HG02938 (cell line): ENCODE measurements around the gene GGT1.
"Not testable (repeated sequence)": the region's sequence is repeated elsewhere in the genome, so short reads cannot be mapped to it uniquely, and the experiment has no call there.

Source experiments
- ATAC-seq: cut with Tn5 transposase; IDR thresholded peaks from one replicate; pipeline ENCODE4 v1.9.1; 2021; ENCODE audit warnings: mild to moderate bottlenecking, moderate library complexity; ENCODE audit not compliant: unreplicated experiment

Gene GGT1

DNA sequence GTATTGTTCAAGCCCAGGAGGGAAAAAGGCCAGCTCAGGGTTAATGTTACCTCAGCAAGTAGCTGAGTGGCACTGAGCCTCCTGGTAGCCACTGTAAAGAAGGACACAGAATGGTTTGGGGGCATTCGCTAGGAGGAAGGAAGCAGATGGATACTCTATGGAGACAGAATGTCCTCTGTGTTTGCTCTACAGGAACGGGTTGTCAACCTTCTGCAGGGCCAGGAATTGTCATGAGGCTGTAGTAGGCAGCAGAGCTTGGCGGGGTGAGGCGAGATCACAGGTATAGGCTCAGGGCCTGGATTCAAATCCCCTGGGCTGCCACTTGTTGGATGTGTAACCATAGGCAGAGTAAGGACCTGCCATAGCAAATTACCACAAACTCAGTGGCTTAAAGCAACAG is 7.1 kb upstream of the GGT1 start:
- no peak for ATAC-seq

DNA sequence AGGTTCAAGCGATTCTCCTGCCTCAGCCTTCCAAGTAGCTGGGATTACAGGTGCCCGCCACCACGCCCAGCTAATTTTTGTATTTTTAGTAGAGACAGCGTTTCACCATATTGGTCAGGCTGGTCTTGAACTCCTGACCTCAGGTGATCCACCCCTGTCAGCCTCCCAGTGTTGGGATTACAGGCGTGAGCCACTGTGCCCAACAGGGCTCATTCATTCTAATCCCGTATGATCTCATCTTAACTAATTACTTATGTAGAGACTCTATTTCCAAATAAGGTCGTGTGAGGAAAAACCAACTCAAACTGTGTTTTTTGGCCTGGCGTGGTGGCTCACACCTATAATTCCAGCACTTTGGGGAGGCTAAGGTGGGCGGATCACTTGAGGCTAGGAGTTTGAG is 5.9 kb upstream of the GGT1 start:
- not testable (repeated sequence) for ATAC-seq

DNA sequence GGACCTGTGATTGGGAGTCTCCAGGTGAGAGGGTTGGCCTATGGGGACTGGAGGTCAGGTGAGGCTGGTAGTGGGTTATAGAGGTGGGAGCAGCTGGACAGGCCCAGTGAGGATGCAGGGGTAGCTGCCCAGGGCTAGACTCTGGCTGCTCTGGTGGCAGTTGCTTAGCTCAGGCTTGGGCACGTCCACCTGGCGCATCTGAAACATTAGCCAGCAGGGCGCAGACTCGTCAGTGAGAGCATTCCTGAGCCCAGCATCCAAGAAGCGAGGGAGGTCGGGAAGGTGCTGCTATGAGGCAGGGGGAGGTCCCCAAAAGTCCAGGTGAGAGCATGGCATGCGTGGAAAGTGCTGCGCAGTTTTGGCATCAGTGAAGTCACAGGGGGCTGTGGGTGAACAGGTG is 3.5 kb upstream of the GGT1 start:
- no peak for ATAC-seq

DNA sequence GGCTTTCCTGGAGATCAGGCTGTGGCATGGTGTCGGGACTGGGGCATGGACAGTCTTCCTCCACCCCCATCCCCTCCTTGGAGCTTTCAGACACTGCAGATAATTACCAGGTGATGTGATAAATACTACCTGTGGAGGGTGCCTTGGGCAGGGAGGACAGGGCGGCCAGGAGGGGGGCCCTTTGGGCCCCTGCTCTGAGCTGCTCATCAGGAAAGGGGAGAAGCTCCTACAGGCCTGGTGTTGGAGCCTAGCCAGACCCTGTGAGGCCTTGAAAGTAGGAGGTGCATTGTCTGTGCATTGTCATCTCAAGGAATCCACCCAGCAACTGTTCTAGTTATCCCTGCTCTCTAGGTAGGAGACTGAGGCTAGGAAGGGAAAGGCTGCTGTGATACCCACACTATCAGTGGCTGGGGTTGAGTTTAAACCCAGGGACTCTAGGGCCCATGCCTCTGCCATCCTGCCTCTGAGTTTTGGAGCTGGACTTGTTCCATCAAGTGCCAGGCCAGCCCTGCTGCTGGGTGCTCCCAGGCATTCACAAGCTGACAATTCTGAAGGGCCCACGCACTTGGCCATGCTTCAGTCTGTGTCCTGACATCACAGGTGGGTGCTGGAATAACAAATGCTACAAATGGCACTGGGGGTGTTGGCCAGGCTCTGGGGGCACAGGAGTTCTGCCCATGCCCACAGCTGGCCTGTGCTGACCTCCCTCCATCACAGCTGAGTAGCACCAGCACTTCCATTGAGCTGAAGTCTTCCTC is 2.9 kb upstream of the GGT1 start:
- ATAC-seq: not testable (repeated sequence)

DNA sequence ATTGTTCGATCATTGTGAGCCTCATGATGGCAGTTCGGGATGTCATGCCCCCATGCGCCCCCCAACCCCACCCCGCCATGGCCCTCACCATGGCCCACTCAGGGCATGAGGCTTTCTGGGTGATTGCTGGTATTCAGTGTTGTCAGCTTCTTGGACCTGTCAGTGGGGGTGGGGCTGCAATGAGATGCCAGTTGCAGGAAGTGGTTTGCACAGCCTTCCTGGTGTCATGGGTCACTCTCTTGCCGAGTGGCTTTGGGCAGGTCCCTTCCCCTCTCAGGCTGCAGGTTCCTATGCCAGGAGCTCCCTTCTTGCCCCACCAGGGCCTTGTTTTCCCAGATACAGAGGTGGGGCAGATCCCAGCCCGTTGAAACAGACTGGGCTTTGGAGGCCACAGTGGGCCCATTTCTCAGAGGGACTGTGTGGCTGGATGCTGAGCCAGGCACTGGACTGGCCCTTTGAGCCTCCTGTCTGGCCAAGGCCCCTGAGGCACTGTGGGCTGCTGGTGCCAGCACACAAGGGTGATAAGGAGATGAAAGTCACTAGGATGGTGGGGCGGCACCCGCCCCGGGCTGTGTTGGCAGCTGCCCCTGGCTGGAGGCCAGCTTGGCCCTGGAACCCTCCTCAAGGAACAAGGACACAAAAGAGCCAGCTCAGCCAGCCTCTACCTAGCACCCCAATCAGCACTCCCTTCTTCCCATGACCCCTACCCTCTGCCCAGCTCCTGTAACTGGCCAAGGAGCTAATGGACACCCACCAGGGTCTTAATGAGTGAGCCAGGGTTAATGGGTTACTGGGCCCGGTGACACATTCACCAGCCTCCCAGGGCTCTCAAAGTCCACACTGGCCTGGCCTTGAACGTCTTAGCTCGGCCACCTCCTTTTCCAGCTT is 1.5 kb upstream of the GGT1 start:
- ATAC-seq: no peak

DNA sequence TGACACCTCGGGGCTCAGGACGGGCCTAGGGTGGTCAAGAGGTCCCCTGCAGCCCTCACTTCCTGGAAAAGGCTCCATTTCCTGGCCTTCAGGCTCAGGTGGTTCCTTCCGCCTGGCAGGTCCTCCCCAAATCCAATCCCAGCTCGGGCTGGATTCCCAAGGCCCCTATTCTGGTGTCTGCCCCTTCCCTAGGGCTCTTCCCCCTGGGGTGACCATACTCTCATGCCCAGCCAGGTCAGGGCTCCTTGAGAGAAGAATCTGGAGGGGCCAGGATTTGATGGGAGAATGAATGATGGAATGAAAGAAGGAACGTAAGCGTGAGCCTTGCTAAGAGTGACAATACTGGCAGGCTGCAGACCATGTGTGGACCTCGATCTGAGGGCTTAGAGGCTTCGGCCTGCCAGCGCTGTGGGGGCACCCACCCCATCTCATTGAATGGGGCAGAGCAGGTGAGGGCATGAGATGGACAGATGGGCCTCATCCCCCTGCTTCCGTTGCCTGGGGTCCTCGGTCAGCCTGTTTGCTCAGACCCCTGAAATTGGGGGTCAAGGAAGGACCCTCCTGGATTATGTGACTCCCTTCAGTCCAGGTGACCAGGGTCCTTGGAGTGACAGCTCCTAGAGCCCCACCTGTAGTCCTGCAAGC is 766 bp upstream of the GGT1 start:
- ATAC-seq: not testable (repeated sequence)

DNA sequence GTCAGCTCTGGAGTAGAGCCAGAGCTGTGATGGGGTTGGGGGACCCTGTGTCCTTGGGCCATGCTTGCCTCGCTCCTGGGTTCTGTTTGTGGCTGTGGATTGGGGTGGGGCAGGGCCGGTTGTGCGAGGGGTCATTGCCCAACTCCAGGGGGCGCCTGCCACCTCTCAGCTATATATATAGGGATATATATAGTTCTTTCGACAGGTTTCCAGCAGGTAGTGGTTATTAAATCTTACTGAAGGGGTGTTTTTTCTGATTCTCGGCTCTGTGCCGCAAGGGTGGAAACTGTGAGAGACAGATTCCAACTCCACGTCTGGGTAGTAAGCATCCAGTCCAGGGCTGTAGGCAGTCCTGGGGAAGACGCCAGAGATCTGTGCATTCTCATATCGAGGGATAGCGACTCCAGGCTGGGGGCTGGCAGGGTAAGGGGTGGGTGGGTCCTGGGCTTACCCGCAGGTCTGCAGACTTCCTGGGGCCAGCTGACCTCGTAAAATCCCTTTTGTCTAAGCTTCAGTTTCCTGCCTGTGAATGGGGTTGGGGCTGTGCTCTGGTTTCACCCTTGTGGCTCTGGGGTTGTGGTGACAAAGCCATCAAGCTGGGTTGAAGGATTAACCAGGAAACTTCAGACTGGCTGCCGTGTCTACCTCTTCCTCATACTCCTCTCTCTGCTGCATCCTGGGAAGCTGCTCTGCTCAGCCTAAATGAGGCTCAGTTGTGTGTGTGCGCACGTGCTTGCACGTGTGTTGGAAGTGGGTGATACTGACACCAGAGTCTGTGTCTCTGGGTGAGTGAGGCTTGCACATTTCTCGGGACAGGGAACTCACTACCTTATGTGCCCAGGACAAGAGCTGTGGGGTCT is 1.0 kb downstream of the GGT1 start:
- not testable (repeated sequence) for ATAC-seq

DNA sequence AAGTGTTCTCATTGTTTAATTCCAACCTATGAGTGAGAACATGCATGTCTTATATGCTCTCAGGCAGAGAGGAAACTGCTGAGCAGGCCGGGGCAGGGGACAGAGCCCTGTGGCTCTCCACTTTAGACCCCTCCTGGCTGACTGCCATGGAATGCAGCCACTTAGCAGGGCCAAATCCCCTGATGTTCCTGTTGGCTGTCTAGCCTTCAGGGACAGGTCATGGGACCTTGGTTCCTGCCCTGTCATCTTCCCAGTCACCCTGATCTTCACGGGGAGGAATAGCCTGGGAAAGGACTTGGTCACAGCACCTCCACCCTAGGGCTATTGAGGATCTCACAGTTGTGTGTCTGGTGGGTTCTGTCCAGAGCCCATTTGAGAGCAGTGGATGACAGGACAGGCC is 3.3 kb downstream of the GGT1 start:
- not testable (repeated sequence) for ATAC-seq

DNA sequence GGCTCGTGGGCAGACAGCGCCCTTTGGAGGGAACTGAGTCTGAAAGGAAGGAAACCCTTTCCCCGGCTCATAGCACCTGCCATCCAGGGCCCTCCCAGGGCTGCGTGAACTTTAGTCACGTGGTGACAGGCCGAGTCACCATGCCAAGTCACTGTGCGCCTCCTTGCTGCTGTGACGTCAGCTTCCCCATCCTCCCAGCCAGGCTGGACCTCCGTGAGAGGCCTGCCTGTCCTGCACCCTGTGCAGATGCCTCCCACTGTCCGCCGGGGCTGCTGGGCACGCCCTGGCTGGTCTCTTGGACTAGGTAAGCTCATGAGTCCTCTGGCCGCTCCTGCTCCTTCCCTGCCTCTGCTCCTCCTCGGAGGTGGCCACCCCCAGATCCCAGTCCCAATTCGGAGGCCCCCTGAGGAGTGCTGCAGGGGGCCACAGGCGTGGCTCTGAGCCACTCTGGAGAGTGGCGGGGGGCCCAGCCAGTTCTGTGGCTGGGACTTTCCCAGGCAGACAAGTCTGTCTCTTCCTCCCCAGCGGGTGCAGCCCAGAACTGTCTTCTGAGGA is 4.5 kb downstream of the GGT1 start:
- not testable (repeated sequence) for ATAC-seq

DNA sequence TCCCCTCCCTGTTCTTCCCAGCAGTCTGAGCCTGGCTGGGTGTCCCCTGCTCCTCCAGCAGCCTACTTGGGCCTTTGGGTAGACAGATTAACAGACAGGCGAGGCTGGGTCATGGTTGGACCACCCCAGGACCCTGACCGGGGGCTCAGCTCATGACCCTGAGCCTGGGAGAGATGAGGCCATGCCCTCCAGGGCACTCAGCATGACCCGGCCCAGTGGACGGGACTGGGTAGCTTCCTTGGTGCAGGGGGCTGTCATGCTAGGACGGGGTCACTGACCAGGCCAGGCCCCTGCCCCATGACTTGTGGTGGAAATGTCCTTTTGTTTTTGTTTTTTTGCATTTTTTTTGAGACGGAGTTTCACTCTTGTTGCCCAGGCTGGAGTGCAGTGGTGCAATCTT is 5.3 kb downstream of the GGT1 start:
- not testable (repeated sequence) for ATAC-seq

DNA sequence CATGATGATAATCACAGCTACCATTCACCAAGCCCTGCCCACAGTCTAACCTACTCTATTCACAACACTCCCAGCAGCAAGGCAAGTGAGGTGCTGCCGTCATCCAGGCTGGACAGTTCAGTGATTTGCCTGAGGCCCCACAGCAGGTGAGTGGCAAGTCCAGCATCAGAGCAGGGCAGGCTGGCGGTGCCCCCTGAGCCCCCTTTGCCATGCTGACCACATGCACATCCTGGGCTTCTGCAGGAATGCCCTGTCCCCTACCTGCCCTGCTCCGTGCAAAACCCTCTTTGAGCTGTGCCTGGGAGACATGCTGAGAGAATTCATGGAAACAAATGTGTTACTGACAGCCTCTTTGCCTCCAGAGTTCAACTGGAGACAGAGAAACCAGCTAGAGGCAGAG is 6.9 kb downstream of the GGT1 start:
- not testable (repeated sequence) for ATAC-seq

DNA sequence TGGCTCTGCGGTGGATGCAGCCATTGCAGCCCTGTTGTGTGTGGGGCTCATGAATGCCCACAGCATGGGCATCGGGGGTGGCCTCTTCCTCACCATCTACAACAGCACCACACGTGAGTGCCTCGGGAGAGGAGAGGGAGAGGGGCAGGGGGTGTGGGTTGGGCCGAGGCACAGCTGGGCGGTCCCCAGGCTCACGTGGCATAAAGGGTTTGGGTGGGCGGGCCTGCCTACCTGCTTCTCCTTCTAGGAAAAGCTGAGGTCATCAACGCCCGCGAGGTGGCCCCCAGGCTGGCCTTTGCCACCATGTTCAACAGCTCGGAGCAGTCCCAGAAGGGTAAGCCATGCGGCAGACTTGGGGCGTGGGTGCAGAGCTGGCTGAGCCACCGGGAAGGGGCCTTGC is 11.8 kb downstream of the GGT1 start:
- ATAC-seq: not testable (repeated sequence)

DNA sequence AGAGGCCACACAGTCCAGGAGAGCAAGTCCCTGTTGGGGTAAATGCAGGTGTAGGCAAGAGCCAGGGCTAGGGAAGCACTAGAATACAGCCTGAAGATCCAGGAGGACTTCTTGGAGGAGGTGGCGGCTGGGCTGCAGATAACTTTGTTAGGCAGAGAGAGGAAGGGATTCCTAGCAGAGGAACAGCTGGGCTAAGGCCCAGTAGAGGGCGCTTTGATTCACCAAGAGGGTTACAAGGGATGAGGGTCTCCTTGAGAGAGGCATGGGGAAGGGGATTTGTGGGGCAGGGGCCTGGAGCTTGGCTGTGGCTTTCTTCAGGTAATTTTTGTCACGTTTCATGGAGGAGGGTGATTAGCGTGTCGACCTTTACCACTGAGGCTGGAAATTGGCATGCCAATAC is 18.3 kb downstream of the GGT1 start:
- ATAC-seq: not testable (repeated sequence)

DNA sequence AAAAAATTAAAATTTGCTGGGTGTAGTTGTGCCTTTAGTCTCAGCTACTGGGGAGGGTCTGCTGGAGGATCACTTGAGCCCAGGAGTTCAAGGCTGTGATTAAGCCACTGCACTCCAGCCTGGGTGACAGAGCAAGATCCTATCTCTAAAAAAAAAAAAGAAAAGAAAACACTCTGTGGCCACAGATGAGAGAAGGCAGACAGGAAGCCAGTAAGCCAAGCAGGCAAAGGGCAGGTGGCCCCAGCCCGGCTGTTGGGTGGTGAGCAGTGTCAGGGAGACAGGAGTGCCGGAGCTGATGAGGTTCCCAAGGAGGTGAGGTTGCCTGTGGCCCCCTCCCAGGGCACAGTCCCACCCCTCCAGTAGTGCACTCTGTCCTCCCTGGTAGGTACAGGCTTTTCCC is 19.6 kb downstream of the GGT1 start:
- ATAC-seq: not testable (repeated sequence)

DNA sequence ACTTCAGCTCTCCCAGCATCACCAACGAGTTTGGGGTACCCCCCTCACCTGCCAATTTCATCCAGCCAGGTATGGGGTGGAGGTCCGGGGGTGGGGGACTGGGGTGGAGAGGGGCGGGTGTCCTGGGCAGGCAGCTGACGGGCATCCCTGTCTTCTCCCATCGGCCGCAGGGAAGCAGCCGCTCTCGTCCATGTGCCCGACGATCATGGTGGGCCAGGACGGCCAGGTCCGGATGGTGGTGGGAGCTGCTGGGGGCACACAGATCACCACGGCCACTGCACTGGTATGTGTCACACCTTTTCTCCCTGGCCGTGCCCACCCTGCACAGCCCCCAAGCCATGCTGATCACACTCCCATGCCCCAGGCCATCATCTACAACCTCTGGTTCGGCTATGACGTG is 24.9 kb downstream of the GGT1 start:
- not testable (repeated sequence) for ATAC-seq

DNA sequence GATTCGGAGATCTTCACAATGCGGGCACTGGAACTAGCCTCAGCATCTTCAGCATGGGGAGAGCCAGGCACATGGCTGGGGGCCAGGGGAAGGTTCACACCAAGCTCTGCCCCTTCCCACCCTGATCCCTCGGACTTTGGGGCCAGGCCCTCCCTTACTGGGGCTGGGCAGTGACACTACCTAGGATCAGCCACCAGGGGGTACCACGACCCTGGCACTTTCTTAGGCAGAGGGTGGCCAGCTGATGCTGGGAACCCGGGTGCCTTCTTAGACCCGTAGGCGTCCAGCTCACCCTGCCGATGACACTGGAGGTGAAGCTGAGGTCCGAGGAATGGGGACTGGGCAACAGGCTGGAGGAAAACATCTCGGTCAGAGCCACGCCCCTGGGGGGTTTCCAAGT is 26.1 kb downstream of the GGT1 start:
- ATAC-seq: not testable (repeated sequence)

DNA sequence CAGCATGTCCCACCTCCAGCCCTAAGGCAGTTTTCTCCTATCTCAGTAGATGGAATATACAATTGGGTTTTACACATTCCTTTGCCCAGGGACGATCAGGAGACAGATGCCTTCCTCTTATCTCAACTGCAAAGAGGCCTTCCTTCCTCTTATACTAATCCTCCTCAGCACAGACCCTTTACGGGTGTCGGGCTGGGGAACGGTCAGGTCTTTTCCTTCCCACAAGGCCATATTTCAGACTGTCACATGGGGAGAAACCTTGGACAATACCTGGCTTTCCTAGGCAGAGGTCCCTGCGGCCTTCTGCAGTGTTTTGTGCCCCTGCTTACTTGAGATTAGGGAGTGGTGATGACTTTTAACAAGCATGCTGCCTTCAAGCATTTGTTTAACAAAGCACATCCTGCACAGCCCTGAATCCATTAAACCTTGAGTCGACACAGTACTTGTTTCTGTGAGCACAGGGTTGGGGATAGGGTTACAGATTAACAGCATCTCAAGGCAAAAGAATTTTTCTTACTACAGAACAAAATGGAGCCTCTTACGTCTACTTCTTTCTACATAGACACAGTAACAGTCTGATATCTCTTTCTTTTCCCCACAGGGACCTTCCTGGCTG is 27.9 kb downstream of the GGT1 start:
- not testable (repeated sequence) for ATAC-seq

DNA sequence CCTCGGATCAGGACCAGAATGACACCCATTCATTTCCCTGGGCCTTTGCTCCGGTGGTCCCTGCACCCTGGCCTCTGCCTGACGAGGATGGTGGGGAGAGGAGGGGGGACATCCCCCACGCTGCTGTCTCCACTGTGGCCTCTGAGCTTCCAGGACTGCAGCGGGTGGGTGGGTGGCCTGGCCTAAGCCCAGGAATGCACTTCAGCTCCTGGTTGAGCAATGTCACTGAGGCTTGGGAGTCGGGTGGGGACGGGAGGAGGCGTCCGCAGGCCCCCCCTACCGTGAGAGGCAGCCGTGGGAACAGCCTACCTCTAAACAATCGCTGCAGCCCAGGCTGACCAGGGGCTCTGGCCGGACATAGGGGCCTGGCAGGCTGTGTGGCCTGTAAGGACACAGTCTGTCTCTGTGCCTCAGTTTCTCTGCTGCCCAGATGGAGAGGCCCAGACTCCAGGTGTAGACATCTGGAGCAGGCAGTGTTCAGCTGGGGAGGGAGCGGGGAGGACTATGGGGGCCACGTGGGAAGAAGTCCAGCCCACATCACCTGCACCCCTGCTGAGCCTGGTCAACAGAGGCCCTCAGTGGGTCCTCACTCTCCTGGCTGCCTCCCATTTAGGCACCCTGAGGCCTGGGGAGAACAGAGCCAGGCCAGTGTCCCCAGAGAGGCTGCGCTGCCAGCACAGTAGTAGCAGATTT is 28.6 kb downstream of the GGT1 start:
- ATAC-seq: not testable (repeated sequence)

DNA sequence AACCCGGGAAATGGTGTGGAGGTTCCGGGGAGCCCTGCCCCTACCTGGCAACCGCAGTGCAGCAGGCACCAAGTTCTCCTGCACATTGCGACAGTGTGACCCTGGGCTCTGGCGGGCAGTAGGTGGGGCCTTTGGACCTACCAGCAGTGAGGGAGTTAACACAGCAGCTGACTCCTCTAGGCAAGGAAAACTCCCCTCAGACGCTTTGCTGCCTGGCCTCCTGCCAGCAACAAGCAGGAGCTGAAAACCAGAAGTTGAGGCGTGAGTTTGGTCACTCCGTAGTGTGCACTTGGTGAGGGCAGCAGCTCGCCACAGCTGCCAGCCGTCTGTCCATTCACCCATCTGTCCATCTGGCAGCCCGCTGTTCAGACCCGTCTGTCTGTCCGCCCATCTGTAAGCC is 29.6 kb downstream of the GGT1 start:
- ATAC-seq: not testable (repeated sequence)
